Measurements from ENCODE around the gene EPHA7.

GRCh38 chr6:93433592-93433991 lies 14.2 kb upstream of the EPHA7 start:
- TF ChIP-seq, protein P1, sequence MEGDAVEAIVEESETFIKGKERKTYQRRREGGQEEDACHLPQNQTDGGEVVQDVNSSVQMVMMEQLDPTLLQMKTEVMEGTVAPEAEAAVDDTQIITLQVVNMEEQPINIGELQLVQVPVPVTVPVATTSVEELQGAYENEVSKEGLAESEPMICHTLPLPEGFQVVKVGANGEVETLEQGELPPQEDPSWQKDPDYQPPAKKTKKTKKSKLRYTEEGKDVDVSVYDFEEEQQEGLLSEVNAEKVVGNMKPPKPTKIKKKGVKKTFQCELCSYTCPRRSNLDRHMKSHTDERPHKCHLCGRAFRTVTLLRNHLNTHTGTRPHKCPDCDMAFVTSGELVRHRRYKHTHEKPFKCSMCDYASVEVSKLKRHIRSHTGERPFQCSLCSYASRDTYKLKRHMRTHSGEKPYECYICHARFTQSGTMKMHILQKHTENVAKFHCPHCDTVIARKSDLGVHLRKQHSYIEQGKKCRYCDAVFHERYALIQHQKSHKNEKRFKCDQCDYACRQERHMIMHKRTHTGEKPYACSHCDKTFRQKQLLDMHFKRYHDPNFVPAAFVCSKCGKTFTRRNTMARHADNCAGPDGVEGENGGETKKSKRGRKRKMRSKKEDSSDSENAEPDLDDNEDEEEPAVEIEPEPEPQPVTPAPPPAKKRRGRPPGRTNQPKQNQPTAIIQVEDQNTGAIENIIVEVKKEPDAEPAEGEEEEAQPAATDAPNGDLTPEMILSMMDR (IDR thresholded peaks at IDR 0.05; ENCODE audit: low read depth, low read length): no peak
- TF ChIP-seq POLR2A (IDR thresholded peaks at IDR 0.05; ENCODE audit: extremely low read depth, insufficient read length): no peak
- TF ChIP-seq MYC (IDR thresholded peaks at IDR 0.05; ENCODE audit: low read depth, low read length): no peak
- TF ChIP-seq MAX (IDR thresholded peaks at IDR 0.05; ENCODE audit: low read depth, low read length): no peak

All from NB4 (cell line).